GM18861 (cell line): Measurements from ENCODE around the gene SDK1.

Experiments
- ATAC-seq: cut with Tn5 transposase; IDR thresholded peaks from one replicate; pipeline ENCODE4 v1.9.1; 2021; ENCODE audit not compliant: unreplicated experiment

SDK1 gene, protein sequence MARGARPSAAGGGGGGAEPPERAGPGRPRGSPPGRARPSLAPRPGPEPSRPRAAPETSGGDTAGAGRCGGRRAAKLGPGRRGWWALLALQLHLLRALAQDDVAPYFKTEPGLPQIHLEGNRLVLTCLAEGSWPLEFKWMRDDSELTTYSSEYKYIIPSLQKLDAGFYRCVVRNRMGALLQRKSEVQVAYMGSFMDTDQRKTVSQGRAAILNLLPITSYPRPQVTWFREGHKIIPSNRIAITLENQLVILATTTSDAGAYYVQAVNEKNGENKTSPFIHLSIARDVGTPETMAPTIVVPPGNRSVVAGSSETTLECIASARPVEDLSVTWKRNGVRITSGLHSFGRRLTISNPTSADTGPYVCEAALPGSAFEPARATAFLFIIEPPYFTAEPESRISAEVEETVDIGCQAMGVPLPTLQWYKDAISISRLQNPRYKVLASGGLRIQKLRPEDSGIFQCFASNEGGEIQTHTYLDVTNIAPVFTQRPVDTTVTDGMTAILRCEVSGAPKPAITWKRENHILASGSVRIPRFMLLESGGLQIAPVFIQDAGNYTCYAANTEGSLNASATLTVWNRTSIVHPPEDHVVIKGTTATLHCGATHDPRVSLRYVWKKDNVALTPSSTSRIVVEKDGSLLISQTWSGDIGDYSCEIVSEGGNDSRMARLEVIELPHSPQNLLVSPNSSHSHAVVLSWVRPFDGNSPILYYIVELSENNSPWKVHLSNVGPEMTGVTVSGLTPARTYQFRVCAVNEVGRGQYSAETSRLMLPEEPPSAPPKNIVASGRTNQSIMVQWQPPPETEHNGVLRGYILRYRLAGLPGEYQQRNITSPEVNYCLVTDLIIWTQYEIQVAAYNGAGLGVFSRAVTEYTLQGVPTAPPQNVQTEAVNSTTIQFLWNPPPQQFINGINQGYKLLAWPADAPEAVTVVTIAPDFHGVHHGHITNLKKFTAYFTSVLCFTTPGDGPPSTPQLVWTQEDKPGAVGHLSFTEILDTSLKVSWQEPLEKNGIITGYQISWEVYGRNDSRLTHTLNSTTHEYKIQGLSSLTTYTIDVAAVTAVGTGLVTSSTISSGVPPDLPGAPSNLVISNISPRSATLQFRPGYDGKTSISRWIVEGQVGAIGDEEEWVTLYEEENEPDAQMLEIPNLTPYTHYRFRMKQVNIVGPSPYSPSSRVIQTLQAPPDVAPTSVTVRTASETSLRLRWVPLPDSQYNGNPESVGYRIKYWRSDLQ (N-terminal part only)

DNA sequence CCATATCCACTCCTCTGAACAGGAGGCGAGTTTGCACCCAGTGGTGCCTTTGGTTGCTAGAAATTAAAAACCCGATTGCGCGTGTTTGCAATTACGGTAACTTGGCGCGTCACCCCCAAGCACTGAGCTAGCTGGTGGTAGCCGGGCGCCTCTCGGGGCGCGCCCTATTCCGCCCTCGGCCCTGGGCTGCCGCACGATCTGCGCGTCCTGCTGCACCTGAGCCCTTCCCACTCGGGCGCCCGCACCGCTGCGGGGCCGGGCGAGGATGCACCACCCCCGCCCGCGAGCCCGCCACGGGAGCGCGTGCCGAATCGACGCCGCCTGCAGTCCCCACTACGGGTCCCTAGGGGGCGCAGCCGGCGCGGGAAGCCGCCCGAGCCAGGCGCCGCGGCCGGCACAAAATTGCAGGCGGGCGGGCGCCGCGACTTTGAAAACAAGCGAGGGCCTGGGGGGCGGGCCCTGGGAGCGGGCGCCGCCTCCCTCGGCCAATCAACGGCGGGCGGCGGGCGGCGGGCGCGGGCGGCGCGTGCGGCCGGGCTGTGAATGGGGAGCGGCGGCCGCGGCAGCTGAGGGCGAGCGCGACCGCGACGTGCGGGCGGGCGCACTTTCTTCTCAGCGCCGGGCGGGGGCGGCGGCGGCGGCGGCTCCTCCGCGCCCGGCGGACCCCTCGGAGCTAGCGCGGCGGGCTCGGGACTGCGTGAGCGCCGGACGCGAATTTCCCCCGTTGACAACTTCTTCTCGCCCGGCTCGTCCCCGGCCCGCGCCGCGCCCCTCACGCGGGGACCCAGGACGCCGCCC, at the start of gene SDK1:
TSS of gene SDK1 (plus strand) at position 602 of the 798 bp plus-strand sequence. CDS start 335 bp downstream, outside the sequence.
- ATAC-seq, result peak; percentile 88

DNA sequence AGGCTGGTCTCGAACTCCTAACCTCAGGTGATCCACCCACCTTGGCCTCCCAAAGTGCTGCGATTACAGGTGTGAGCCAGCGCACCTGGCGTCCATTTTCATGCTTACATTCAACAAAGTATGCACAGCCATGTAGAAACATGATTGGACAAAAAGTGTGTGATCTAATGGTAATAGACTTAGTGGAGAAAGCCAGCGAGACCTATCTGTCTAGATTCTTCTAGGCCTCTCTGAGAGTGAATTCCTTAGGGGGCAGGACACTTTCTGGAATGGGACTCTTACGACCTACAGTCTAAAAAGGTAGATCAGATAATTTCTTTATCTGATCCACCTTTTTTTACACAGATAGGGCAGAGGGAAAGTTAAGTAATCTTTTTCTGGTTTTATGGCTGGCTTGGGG, 46.3 kb upstream of the SDK1 start:
- no peak for ATAC-seq

DNA sequence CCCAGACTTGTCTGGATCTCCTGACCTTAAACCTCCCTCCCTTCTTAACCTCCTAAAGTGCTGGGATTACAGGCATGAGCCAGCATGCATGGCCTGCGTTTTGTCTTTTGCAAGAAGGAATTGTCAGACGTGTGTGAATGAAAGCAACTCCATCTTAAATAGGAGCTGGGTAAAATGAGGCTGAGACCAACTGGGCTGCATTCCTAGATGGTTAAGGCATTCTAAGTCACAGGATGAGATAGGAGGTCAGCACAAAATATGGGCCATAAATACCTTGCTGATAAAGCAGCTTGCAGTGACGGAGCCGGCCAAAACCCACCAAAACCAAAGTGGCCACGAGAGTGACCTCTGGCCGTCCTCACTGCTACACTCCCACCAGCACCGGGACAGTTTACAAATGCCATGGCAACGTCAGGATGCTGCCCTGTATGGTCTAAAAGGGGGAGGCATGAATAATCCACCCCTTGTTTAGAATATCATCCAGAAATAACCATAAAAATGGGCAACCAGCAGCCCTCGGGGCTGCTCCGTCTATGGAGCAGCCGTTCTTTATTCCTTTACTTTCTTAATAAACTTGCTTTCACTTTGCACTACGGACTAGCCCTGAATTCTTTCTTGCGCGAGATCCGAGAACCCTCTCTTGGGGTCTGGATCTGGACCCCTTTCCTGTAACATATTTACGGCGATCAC, 41.2 kb upstream of the SDK1 start:
- ATAC-seq, result no peak

DNA sequence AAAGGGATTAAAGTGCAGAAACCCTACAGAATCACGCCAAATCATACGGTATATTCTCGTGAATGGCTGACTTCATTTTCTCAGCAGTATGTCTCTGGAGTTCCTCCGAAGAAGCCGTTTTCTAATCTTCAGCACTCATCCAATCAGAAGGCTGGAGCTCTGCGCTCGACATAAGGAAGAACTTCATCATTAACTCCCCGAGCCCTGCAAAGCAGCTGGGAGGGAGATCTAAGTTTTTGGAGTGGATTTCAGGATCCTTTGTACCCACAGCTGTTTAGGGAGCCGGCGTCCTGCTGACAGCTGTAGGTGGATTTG, 40.7 kb upstream of the SDK1 start:
- no peak for ATAC-seq

DNA sequence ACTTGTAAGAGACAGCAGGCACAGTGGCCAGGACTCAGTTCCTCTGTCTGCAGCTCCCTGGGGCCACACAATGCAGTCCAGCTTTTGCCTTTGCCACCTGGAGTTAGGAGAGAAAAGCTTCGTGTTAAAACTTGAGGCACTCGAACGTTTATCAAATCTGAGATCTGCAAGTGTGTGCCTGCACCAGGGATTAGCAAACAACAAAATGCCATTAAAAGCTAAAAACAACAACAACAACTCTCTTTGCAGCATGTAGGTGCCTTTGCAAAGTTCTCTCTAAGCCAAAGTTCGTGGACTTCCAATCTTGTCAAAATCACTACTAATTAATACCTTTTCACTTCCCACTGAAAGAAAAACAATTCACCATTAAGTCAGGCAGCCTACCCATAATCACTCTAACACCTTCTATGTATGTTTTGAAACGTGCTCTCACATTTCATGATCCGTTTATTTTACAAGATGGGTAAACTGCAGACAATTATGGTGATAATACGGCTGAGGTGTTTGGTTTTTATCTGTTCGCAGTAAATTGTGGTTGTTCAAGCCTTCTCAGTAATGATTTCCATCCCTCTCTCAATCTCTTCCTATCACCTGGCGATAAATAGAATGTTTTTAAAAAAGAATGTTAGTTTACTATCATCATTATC, 36.2 kb upstream of the SDK1 start:
- ATAC-seq, result no peak

DNA sequence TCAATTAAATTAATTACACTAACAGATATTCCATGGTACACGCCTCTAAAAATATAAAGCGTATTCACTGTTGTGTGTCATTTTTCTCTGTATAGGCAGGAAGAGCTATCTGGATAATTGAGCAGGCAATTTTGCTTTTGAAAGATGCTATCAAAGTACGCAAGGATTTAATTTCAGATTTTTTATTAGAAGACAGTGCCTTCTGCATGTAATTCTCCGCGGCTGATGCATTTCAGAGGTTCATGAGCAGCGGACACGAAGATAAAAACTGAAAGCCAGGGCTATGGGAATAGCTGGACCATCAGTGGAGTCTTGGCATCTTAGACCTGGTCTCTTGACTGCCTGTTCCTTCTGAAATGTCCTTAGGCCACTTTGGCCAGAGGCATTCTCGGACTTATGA, 35.7 kb upstream of the SDK1 start:
- no peak for ATAC-seq

DNA sequence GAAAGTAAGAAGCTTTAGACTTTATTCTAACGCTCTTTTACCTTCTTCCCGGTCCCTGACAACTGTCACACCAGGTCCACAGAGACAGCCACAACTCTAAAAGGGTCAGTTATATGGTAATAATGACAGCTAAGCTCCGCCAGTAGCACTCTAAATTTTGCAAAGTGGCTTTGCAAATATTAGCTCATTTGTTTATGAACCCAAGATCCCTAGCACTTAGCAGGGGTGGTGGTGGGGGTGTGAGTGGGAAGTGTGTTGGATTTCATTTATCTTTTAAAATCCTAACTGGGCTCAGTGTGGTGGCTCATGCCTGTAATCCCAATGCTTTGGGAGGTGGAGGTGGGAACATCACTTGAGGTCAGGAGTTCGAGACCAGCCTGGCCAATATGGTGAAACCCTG, 34.8 kb upstream of the SDK1 start:
- no peak for ATAC-seq

DNA sequence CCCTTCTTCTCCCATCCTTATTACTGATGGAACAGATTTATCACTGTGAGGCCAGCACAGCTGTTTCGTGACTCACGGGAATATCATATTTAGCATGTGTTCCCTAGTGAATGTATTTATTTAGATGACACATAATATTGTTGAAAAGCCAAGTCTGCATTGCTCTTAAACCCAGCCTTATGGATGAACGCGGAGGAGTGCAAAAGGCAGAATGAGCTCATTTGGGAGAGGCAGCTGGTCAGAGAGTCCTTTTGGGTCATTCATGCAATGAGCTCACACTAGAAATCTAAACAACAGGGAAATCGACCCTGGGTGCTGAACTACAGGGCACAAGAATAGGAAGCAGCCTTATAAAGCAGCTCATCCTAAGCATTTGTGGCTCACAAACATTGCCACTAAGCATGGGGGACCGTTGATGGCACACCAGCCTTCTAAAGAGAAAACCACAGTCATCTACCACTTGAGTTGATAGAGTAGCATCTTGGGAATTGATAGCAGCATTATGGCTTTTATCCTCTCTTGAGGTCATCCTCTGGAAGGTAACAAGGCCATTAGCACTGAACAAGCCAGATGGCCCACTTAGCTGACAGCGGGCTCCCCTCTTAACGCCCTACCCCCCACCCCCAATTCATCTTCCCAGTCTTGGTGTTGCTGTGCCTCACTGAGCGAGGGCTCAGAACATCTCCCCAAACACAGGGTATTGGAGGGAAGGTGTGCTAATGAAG, 32.9 kb upstream of the SDK1 start:
- no peak for ATAC-seq

DNA sequence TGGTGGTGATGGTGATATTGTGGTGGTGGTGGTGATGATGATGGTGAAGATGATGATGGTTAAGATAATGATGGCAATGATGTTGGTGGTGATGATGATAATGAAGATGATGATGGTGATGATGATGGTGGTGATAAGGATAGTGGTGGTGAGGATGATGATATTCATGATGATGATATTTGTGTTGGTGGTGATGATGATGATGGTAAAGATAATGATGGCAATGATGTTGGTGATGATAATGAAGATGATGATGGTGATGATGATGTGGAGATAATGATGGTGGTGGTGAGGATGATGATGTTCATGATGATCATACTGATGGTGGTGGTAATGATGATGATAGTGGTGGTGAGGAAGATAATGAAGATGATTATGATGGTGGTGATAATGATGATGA, 30.7 kb upstream of the SDK1 start:
- no peak for ATAC-seq

DNA sequence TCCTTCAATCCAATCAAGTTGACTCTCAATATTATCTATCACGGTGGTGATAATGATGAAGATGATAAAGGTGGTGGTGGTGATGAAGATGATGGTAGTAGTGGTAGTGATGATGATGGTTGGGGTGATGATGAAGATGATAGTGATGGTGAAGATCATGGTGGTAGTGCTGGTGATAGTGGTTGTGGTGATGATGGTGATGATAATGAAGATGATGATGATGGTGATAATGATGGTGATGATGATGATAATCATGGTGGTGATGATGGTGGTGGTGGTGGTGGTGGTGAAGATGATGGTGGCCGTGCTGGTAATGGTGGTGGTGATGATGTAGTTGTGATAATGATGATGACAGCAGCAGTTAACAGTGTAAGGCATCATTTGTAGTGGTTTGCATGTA, 29.8 kb upstream of the SDK1 start:
- ATAC-seq, result no peak

DNA sequence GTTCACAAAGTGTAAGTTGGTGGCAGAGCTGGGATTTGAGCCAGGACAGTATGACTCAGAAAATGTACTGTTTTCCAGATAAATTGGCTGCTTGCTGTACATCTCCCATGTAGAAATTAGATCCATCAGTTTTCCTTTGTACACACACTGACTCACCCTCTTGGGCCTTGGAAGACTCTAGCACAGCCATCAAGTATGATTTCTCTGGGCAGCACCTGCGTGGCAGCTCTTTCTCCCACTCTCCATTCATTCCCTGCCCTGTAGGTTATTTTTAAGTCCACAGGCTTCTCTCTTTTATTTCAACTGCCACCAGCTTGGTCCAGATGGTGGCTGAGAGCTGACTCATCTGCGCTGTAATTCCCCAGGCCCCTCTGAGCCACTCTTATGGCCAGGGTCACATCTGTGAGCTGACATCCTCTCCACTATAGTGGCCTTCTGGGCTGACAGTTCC, 28.3 kb upstream of the SDK1 start:
- no peak for ATAC-seq

DNA sequence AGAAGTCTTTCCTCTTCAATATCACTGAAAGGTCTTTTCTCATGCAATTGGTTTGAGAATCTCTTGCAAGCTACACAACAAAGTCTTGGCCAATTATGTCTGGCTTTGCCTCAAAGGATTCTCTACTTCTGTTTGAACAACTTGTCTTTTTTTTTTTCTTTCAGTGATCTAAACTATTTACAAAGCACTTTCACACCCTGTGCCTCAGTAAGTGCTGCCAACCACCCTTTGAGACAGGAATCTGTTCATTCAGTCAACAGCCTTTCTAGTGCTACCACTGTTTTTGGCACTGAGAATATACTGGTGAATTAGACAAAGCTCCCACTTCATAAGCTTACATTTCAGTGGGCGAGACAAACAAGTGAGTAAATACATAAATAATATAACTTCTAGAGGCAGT, 26.9 kb upstream of the SDK1 start:
- no peak for ATAC-seq

DNA sequence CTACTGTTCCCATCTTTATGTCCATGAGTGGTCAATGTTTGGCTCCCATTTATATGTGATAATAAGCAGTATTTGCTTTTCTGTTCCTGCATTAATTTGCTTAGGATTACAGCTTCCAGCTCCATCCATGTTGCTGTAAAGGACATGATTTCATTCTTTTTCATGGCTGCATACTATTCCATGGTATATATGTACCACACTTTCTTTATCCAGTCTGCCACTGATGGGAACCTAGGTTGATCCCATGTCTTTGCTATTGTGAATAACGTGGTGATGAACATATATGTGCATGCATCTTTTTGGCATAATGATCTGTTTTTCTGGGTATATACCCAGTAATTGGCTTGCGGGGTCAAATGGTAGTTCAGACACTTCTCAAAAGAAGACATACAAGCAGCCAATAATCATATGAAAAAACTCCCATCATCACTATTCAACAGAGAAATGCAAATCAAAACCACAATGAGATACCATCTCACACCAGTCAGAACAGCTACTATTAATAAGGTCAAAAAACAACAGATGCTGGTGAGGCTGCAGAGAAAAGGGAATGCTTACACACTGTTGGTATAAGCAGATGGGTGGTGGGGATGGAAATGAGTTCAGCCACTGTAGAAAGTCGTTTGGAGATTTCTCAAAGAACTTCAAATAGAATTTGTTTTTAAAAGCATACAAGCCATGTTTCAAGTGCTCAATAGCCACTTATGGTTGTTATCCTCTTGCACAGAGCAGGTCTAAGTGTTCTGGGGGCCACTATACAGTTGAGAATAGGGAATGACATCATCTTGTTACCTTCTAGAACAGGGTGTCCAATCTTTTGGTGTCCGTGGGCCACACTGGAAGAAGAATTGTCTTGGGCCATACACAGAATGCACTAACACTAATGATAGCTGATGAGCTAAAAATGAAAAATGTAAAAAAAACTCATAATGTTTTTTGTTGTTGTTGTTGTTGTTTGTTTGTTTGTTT, 23.2 kb upstream of the SDK1 start:
- ATAC-seq, result no peak

DNA sequence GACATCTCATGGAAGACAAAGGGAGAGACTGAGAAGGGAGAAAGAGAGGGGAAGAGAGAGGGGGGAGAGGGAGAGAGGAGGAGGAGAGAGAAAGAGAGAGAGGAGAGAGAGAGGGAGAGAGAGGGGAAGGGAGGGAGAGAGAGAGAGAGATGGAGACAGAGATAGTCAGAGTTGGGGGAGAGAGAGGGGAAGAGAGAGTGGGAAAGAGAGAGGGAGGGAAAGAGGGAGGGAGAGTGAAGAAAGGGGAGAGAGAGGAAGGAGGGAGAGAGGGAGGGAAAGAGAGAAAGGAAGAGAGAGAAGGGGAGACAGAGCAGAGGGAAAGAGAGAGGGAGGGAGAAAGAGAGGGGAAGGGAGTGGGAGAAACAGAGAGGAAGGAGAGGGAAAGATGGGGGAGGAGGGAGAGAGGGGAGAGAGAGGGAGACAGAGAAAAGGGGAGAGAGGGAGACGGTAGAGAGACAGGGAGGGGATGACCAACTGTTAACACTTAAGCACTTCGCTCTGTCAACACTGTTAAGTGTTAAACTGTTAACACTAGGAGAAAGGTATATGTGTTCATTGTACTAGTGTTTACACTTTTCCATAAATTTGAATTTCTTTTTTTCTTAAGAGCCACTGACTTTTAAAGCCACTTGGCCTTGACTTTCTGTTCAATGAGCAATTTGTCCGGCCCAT, 21.8 kb upstream of the SDK1 start:
- no peak for ATAC-seq

DNA sequence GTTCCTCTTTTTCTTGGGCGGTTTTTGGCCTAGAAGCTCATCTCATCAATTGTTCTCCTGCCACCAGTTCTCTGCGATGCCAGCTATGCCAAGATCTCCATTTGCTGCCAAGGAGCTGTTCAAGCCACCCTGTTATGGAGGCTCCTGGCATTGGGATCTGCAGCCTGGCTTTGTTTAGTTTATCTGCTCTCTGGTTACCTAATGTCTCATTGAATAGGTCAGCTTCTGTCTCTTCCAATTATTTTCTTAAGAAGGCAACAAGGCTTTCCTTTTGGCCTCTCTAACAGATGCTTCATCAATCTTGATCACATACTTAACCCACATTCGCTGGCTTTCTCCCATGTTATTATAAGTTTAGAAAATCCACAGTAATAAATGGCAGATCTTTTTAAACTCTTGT, 20.6 kb upstream of the SDK1 start:
- no peak for ATAC-seq

DNA sequence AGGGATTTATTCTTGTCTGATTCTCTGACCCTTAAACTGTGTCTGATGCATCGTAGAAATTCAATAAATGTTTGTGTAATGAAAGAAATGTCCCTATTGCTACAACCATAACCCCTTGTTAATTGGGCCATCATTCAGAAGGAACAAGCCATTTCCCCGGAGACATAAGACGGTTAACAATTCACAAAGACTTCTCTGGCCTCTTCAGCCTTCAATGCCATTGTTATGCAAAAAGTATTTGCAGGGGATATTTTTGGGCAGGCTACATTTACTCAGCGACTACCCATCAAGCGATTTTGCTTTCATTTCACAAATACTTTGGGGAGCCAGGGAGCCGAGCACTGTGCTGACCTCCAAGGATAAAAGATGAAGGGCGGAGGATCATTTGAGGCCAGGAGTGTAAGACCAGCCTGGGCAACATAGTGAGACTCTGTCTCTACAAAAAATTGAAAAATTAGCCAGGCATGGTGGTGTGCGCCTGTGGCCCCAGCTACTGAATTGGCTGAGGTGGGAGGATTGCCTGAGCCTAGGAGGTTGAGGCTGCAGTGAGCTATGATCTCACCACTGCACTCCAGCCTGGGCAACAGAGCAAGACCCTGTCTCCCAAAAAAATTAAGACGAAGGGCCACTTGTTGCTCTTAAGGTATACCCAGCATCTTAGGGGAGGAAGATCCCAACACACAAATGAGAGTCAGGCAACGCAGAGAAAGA, 20.0 kb upstream of the SDK1 start:
- no peak for ATAC-seq

DNA sequence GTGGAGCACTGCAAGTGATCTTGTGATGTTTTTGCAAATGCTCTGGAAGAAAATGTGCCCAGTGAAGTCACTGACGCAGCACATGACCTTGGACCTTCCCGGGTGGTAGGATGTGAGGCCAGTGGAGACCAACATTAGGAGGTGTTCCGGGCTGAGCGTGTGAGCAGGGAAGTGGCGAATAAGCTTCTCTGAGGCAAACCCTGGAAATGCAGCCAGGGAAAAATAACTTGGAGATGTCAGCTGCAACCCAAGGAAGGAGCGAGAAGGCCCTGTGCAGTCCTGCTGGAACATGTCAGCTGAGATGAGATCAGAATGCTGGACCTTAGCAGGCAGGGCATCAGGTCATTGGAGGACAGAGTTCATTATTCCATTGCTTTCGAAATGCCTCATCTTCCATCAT, 18.6 kb upstream of the SDK1 start:
- ATAC-seq, result no peak
